Vagina (tissue), 2 donors: ENCODE data around the gene PNMA5. TPM values are rescaled to one million over a fixed set of nuclear protein-coding genes. Genes with fewer than 3 reads are reported as not detected.
"Not testable (repeated sequence)": the region's sequence is repeated elsewhere in the genome, so short reads cannot be mapped to it uniquely, and the experiment has no call there.

Source experiments
- DNase-seq, 2 donors: peaks; one replicate each; pipeline ENCODE4 v3.0.0-alpha.2; 2017; ENCODE audit errors: extremely low spot score in 2 of 2
- H3K27ac ChIP-seq: fragments of 200-600 bp; sonication (generic); one replicate; pipeline ENCODE4 v1.5.1; 2019
- H3K27me3 ChIP-seq: fragments of 200-600 bp; sonication (generic); one replicate; pipeline ENCODE4 v1.5.1; 2019
- H3K36me3 ChIP-seq, 2 donors: fragments of 200-600 bp; sonication (generic); one replicate each; pipeline ENCODE4 v1.5.1; 2017 to 2019
- H3K4me1 ChIP-seq: fragments of 200-600 bp; sonication (generic); one replicate; pipeline ENCODE4 v1.5.1; 2019
- H3K4me3 ChIP-seq, 2 donors: fragments of 200-600 bp; sonication (generic); 1 replicate in 1 of 2; 2 replicates in 1 of 2; pipeline ENCODE4 v1.5.1; 2016 to 2019
- H3K9me3 ChIP-seq: fragments of 200-600 bp; sonication (generic); one replicate; pipeline ENCODE4 v1.5.1; 2019
- POLR2A ChIP-seq, 2 donors: fragments of 450-650 bp; IDR thresholded peaks; one replicate each; pipeline ENCODE4 v1.6.1; 2017; ENCODE audit warnings: antibody characterized with exemption in 2 of 2, mild to moderate bottlenecking in 2 of 2, moderate library complexity in 2 of 2
- POLR2AphosphoS5 ChIP-seq, 2 donors: sonication (generic); formaldehyde crosslinking; IDR thresholded peaks; one replicate each; pipeline ENCODE4 v1.9.0; 2017; ENCODE audit warnings: antibody characterized with exemption in 2 of 2, mild to moderate bottlenecking in 2 of 2, low read depth in 1 of 2; ENCODE audit not compliant: insufficient read depth in 1 of 2
- intact Hi-C: fragments of 100-400 bp; cut with DNase I; formaldehyde crosslinking; loops from one replicate; pipeline ENCODE4 v1.15.1; 2023
- total RNA-seq: library from RNA; depleted of rRNA; stranded (reverse); fragments of >200 nt; gene quantifications from one replicate; pipeline ENCODE4 v1.2.3, GENCODE V29; 2016
- TF ChIP-seq, protein P1 (sequence below), 3 experiments: fragments of 450-650 bp in 2 of 3; fragments of 200-600 bp in 1 of 3; sonication (generic) in 1 of 3; IDR thresholded peaks; one replicate each; pipeline ENCODE4 v1.5.1; 2017 to 2019; ENCODE audit warnings: antibody characterized with exemption in 3 of 3, mild to moderate bottlenecking in 2 of 3, moderate library complexity in 2 of 3

Gene PNMA5
- total RNA-seq, 1 donor from 2014 or later = not detected

DNA sequence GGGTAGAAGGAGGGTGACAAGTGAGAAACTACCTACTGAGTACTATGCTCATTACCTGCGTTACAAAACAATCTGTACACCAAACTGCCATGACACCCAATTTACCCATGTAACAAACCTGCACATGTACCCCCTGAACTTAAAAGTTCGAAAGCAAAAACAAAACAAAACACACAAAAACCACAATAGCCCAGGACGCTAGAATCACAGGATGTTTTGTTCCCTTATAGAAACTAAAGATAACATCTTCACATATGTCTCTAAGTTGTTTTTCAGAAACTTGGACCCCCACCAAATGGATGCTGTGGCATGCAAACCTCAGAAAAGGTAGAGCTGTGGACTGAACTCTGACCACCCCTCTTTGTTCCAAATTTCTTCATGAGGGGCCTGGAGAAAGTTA is 25.2 kb upstream of the PNMA5 start:
- Histone ChIP-seq H3K27me3 (no peaks in the 10 kb centered on the region), H3K4me1 (no peaks in the 10 kb centered on the region), H3K27ac (no peak overlapping the region), H3K36me3 (no peaks in the 10 kb centered on the region), H3K4me3 (no peak overlapping the region), H3K9me3 (no peaks in the 10 kb centered on the region)
- intact Hi-C loops = no loop called here
- TF ChIP-seq POLR2AphosphoS5 (IDR thresholded peaks at IDR 0.05; ENCODE audit: insufficient read depth in 1 of 2, low read depth in 1 of 2) = no peak
- TF ChIP-seq, protein P1, sequence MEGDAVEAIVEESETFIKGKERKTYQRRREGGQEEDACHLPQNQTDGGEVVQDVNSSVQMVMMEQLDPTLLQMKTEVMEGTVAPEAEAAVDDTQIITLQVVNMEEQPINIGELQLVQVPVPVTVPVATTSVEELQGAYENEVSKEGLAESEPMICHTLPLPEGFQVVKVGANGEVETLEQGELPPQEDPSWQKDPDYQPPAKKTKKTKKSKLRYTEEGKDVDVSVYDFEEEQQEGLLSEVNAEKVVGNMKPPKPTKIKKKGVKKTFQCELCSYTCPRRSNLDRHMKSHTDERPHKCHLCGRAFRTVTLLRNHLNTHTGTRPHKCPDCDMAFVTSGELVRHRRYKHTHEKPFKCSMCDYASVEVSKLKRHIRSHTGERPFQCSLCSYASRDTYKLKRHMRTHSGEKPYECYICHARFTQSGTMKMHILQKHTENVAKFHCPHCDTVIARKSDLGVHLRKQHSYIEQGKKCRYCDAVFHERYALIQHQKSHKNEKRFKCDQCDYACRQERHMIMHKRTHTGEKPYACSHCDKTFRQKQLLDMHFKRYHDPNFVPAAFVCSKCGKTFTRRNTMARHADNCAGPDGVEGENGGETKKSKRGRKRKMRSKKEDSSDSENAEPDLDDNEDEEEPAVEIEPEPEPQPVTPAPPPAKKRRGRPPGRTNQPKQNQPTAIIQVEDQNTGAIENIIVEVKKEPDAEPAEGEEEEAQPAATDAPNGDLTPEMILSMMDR (IDR thresholded peaks at IDR 0.05) = no peak
- TF ChIP-seq POLR2A (IDR thresholded peaks at IDR 0.05) = no peak
- DNase-seq = no peak

DNA sequence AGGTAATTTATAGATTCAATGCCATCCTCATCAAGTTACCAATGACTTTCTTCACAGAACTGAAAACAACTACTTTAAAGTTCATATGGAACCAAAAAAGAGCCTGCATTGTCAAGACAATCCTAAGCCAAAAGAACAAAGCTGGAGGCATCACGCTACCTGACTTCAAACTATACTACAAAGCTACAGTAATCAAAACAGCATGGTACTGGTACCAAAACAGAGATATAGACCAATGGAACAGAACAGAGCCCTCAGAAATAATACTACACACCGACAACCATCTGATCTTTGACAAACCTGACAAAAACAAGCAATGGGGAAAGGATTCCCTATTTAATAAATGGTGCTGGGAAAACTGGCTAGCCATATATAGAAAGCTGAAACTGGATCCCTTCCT is 23.3 kb upstream of the PNMA5 start:
- H3K4me3 ChIP-seq, H3K9me3 ChIP-seq, intact Hi-C loops, DNase-seq, H3K27me3 ChIP-seq, H3K4me1 ChIP-seq, H3K27ac ChIP-seq, H3K36me3 ChIP-seq: not testable (repeated sequence)

DNA sequence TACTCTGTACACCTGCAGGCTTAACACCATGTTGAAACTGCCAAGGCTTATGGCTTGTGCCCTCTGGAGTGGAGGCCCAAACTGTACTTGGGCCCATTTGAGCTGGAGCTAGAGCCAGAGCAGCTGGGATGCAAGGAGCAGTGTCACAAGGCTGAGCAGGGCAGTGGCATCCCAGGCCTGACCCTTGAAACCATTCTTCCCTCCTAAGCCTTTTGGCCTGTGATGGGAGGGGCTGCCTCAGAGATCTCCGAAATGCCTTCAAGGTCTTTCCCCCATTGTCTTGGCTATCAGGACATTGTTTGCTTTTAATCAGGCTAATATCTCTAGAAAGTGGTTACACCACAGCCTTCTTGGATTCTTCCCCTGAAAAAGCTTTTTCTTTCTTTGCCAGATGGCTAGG is 10.9 kb upstream of the PNMA5 start:
- intact Hi-C loops = no loop called here
- no peak for DNase-seq
- no peak overlapping the region for H3K27ac ChIP-seq
- H3K27me3 ChIP-seq = no peaks in the 10 kb centered on the region
- no peaks in the 10 kb centered on the region for H3K4me1 ChIP-seq
- no peaks in the 10 kb centered on the region for H3K9me3 ChIP-seq
- TF ChIP-seq, protein P1 (IDR thresholded peaks at IDR 0.05) = no peak
- TF ChIP-seq POLR2AphosphoS5 (IDR thresholded peaks at IDR 0.05; ENCODE audit: insufficient read depth in 1 of 2, low read depth in 1 of 2) (no peak), POLR2A (IDR thresholded peaks at IDR 0.05) (no peak)
- H3K4me3 ChIP-seq = no peak overlapping the region
- no peaks in the 10 kb centered on the region for H3K36me3 ChIP-seq

DNA sequence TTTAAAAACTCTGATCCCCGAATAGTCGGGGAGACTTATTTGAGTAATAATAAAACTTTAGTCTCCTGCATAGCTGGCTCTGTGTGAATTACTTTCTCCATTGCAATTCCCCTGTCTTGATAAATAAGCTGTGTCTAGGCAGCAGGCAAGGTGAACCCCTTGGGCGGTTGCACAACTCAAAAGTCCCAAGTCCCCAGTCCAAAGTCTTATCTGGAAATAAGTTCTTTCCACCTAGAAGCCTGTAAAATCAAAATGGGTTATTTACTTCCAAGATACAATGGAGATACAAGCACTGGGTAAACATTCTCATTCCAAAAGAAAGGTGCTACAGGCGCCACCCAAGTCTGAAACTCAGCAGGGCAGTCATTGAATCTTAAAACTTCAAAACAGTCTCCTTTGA is 10.1 kb upstream of the PNMA5 start:
- no peaks in the 10 kb centered on the region for H3K9me3 ChIP-seq
- no peak for DNase-seq
- TF ChIP-seq POLR2AphosphoS5 (IDR thresholded peaks at IDR 0.05; ENCODE audit: insufficient read depth in 1 of 2, low read depth in 1 of 2) (no peak), POLR2A (IDR thresholded peaks at IDR 0.05) (no peak)
- TF ChIP-seq, protein P1 (IDR thresholded peaks at IDR 0.05) = no peak
- no peak overlapping the region for H3K4me3 ChIP-seq
- intact Hi-C loops = no loop called here
- no peaks in the 10 kb centered on the region for H3K27me3 ChIP-seq
- H3K4me1 ChIP-seq = no peaks in the 10 kb centered on the region
- no peaks in the 10 kb centered on the region for H3K36me3 ChIP-seq
- H3K27ac ChIP-seq = no peak overlapping the region

DNA sequence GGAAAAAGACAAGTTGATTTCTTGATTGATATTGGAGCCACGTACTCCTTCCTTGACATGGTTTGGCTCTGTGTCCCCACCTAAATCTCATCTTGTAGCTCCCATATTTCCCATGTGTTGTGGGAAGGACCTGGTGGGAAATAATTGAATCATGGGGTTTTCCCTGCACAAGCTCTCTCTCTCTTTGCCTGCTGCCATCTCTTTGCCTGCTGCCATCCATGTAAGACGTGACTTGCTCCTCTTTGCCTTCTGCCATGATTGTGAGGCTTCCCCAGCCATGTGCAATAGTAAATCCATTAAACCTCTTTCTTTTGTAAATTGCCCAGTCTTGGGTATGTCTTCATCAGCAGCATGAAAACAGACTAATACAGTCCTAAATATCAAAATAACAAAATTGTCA is 8.3 kb upstream of the PNMA5 start:
- H3K4me3 ChIP-seq, H3K36me3 ChIP-seq, intact Hi-C loops, DNase-seq, H3K27me3 ChIP-seq, H3K9me3 ChIP-seq, H3K4me1 ChIP-seq, H3K27ac ChIP-seq: not testable (repeated sequence)

DNA sequence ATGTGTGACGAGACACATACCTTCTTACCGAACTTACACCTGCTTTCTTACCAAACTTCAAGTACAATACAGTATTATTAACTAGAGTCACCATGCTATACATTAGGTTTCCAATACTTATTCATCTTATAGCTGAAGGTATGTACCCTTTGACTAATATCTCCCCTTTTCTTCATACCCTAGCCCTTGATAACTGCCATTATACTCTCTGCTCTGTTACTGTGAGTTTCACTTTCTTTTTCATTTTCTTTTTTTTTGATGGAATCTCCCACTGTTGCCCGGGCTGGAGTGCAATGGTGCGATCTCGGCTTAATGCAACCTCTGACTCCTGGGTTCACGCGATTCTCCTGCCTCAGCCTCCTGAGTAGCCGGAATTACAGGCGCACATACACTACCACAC is 3.4 kb upstream of the PNMA5 start:
- Histone ChIP-seq H3K4me3 (no peak overlapping the region), H3K36me3 (no peaks in the 10 kb centered on the region), H3K27ac (no peak overlapping the region), H3K27me3 (no peaks in the 10 kb centered on the region), H3K4me1 (no peaks in the 10 kb centered on the region), H3K9me3 (no peaks in the 10 kb centered on the region)
- intact Hi-C loops = no loop called here
- TF ChIP-seq, protein P1 (IDR thresholded peaks at IDR 0.05) = no peak
- TF ChIP-seq POLR2AphosphoS5 (IDR thresholded peaks at IDR 0.05; ENCODE audit: insufficient read depth in 1 of 2, low read depth in 1 of 2) = no peak
- TF ChIP-seq POLR2A (IDR thresholded peaks at IDR 0.05) = no peak
- no peak for DNase-seq
